Mucosa of stomach (tissue), 1 donor: ENCODE results near the gene LY86.

Experiments used
- H3K27me3 ChIP-seq: one replicate; pipeline ENCODE4 v1.7.0; 2013; ENCODE audit warnings: mild to moderate bottlenecking, low read length; ENCODE audit not compliant: control insufficient read depth, insufficient read depth
- H3K36me3 ChIP-seq: one replicate; pipeline ENCODE4 v1.7.0; 2013; ENCODE audit warnings: low read length; ENCODE audit not compliant: control insufficient read depth, insufficient read depth
- H3K4me1 ChIP-seq: one replicate; pipeline ENCODE4 v1.7.0; 2013; ENCODE audit warnings: mild to moderate bottlenecking, low read length; ENCODE audit not compliant: control insufficient read depth, insufficient read depth
- H3K4me3 ChIP-seq: one replicate; pipeline ENCODE4 v1.7.0; 2013; ENCODE audit warnings: low read length
- H3K9ac ChIP-seq: one replicate; pipeline ENCODE4 v1.7.0; 2013; ENCODE audit warnings: mild to moderate bottlenecking, low read length, moderate library complexity
- H3K9me3 ChIP-seq: one replicate; pipeline ENCODE4 v1.7.0; 2013; ENCODE audit warnings: mild to moderate bottlenecking, low read length, moderate library complexity; ENCODE audit not compliant: control insufficient read depth
- donor health status: Pancreatic carcinoma.

Gene LY86

GRCh38 chr6:6619021-6619794, 30.7 kb downstream of the LY86 start:
- H3K9ac ChIP-seq = no peak overlapping the region
- H3K4me3 ChIP-seq = no peak overlapping the region
- no peaks in the 10 kb centered on the region for H3K27me3 ChIP-seq
- H3K36me3 ChIP-seq = no peaks in the 10 kb centered on the region
- H3K4me1 ChIP-seq = no peaks in the 10 kb centered on the region
- H3K9me3 ChIP-seq = no peaks in the 10 kb centered on the region

GRCh38 chr6:6620766-6621425, 32.4 kb downstream of the LY86 start:
- H3K9ac ChIP-seq = no peak overlapping the region
- no peaks in the 10 kb centered on the region for H3K4me1 ChIP-seq
- no peak overlapping the region for H3K4me3 ChIP-seq
- no peaks in the 10 kb centered on the region for H3K9me3 ChIP-seq
- H3K27me3 ChIP-seq = no peaks in the 10 kb centered on the region
- no peaks in the 10 kb centered on the region for H3K36me3 ChIP-seq

GRCh38 chr6:6622501-6622900, 34.0 kb downstream of the LY86 start:
- no peak overlapping the region for H3K9ac ChIP-seq
- no peaks in the 10 kb centered on the region for H3K4me1 ChIP-seq
- H3K36me3 ChIP-seq = no peaks in the 10 kb centered on the region
- no peaks in the 10 kb centered on the region for H3K9me3 ChIP-seq
- no peaks in the 10 kb centered on the region for H3K27me3 ChIP-seq
- H3K4me3 ChIP-seq = no peak overlapping the region

- H3K4me3 ChIP-seq = no peak overlapping the region
- no peaks in the 10 kb centered on the region for H3K9me3 ChIP-seq
- H3K36me3 ChIP-seq = no peaks in the 10 kb centered on the region
- H3K9ac ChIP-seq = no peak overlapping the region
- no peaks in the 10 kb centered on the region for H3K4me1 ChIP-seq
- H3K27me3 ChIP-seq = no peaks in the 10 kb centered on the region
These were observed 35.0 kb downstream of the LY86 start for GRCh38 chr6:6623553-6623952.

- no peaks in the 10 kb centered on the region for H3K9me3 ChIP-seq
- H3K4me3 ChIP-seq = no peak overlapping the region
- H3K36me3 ChIP-seq = no peaks in the 10 kb centered on the region
- no peaks in the 10 kb centered on the region for H3K4me1 ChIP-seq
- H3K27me3 ChIP-seq = no peaks in the 10 kb centered on the region
- no peak overlapping the region for H3K9ac ChIP-seq
These were observed 35.9 kb downstream of the LY86 start for GRCh38 chr6:6624269-6624990.

GRCh38 chr6:6626187-6626586, 37.7 kb downstream of the LY86 start:
- Histone ChIP-seq H3K36me3 (no peaks in the 10 kb centered on the region), H3K9me3 (no peaks in the 10 kb centered on the region), H3K4me1 (no peaks in the 10 kb centered on the region), H3K27me3 (no peaks in the 10 kb centered on the region), H3K4me3 (no peak overlapping the region), H3K9ac (no peak overlapping the region)

- Histone ChIP-seq H3K4me1 (no peaks in the 10 kb centered on the region), H3K36me3 (no peaks in the 10 kb centered on the region), H3K27me3 (no peaks in the 10 kb centered on the region), H3K4me3 (no peak overlapping the region), H3K9me3 (no peaks in the 10 kb centered on the region), H3K9ac (no peak overlapping the region)
These were observed 40.9 kb downstream of the LY86 start for GRCh38 chr6:6629402-6629801.

GRCh38 chr6:6631053-6631452, 42.5 kb downstream of the LY86 start:
- Histone ChIP-seq H3K9ac (no peak overlapping the region), H3K4me1 (no peaks in the 10 kb centered on the region), H3K9me3 (no peaks in the 10 kb centered on the region), H3K27me3 (no peaks in the 10 kb centered on the region), H3K4me3 (no peak overlapping the region), H3K36me3 (no peaks in the 10 kb centered on the region)

GRCh38 chr6:6631534-6632276, 43.2 kb downstream of the LY86 start:
- no peaks in the 10 kb centered on the region for H3K36me3 ChIP-seq
- no peak overlapping the region for H3K4me3 ChIP-seq
- no peaks in the 10 kb centered on the region for H3K27me3 ChIP-seq
- no peak overlapping the region for H3K9ac ChIP-seq
- H3K9me3 ChIP-seq = no peaks in the 10 kb centered on the region
- no peaks in the 10 kb centered on the region for H3K4me1 ChIP-seq

GRCh38 chr6:6633898-6634734, 45.6 kb downstream of the LY86 start:
- Histone ChIP-seq H3K36me3 (no peaks in the 10 kb centered on the region), H3K9me3 (no peaks in the 10 kb centered on the region), H3K4me3 (no peak overlapping the region), H3K4me1 (no peaks in the 10 kb centered on the region), H3K9ac (no peak overlapping the region), H3K27me3 (no peaks in the 10 kb centered on the region)

GRCh38 chr6:6634735-6635075, 46.2 kb downstream of the LY86 start:
- no peaks in the 10 kb centered on the region for H3K27me3 ChIP-seq
- H3K4me3 ChIP-seq = no peak overlapping the region

More at GRCh38 chr6:6634735-6635075, 46.2 kb downstream of the LY86 start:
- no peak overlapping the region for H3K9ac ChIP-seq
- no peaks in the 10 kb centered on the region for H3K36me3 ChIP-seq
- H3K9me3 ChIP-seq = no peaks in the 10 kb centered on the region
- no peaks in the 10 kb centered on the region for H3K4me1 ChIP-seq
